ENCODE data around the gene TRANK1. TPM values are rescaled to one million over a fixed set of nuclear protein-coding genes. Genes with fewer than 3 reads are reported as not detected.

Gene TRANK1
- total RNA-seq: 1 to 10 TPM; 2.1 to 4.6 (median 2.4) TPM

DNA sequence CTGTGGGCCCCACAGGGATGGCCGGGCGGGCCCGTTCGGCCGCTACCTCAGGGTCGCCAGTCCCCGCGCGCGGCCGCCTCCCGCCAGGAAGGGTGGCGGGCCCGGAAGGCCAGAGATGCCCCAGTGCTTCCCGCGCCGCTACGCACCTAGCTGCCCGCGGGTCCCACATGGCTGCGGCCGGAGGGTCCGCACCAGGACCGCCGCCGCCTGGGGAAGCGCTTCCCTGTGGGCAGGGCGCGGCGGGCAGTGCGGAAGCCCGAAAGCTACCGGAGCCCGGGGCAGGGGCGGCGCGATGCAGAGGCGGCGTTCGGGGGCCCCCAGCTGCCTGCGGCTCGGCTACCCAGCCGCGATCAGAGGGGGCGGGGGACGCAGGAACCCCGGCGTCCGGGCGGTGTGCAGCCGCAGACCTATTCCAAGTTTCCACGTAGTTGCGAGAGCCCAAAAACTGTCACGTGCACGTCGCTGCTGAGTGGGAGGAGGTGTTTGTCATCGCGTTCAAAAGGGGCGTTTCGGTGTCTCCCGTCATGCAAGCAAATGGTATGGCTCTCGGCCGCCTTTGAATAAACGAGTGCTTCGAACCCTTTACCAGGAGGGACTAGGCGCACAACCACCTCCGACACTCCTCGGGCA, at the start of gene TRANK1:
TSS of gene TRANK1 (minus strand) at position 414 of the 630 bp plus-strand sequence. CDS start at position 169, 245 bp downstream.
- intact Hi-C loops (cut with DNase I; ENCODE audit: low total_unique reads): loop anchor here (5.0 kb wide), 1 partner anchor 37 kb away; no protein-coding TSS in a partner anchor
- Histone ChIP-seq H3K4me3 (peak within 1 kb of the TSS; percentile 63 to 82 (median 68)), H3K27ac (peak within 1 kb of the TSS in 3 of 4 donors; percentile 16 to 53 (median 39)), H3K36me3 (no peaks in the 10 kb centered on the region), H3K27me3 (peaks cover 5 to 27% (median 9%) of the 10 kb centered on the region in 3 donors), H3K4me1 (peaks cover 0 to 12% of the 10 kb centered on the region in 2 donors), H3K9me3 (peaks cover 0 to 4% (median 0%) of the 10 kb centered on the region in 3 donors)
- peak; percentile 46 to 55 for ATAC-seq
- peak; percentile 24 to 43 for DNase-seq
- in situ Hi-C loops (cut with MboI; ENCODE audit: low sequenced_read_pairs in 4 of 4): no loop called here
- TF ChIP-seq POLR2A (IDR thresholded peaks at IDR 0.05) (peak in 1 of 2 donors; percentile 20), CTCF (IDR thresholded peaks at IDR 0.05 in 4 of 5, conservative IDR thresholded peaks at IDR 0.05 in 1 of 5) (no peak)

DNA sequence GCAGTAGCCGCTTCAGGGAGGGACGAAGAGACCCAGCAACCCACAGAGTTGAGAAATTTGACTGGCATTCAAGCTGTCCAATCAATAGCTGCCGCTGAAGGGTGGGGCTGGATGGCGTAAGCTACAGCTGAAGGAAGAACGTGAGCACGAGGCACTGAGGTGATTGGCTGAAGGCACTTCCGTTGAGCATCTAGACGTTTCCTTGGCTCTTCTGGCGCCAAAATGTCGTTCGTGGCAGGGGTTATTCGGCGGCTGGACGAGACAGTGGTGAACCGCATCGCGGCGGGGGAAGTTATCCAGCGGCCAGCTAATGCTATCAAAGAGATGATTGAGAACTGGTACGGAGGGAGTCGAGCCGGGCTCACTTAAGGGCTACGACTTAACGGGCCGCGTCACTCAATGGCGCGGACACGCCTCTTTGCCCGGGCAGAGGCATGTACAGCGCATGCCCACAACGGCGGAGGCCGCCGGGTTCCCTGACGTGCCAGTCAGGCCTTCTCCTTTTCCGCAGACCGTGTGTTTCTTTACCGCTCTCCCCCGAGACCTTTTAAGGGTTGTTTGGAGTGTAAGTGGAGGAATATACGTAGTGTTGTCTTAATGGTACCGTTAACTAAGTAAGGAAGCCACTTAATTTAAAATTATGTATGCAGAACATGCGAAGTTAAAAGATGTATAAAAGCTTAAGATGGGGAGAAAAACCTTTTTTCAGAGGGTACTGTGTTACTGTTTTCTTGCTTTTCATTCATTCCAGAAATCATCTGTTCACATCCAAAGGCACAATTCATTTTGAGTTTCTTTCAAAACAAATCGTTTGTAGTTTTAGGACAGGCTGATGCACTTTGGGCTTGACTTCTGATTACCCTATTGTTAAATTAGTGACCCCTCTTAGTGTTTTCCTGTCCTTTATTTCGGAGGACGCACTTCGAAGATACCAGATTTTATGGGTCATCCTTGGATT, 48.8 kb upstream of the TRANK1 start, which contains the start of gene MLH1:
TSS of gene MLH1 (plus strand) at position 193 of the 958 bp plus-strand sequence. CDS start at position 223, 30 bp downstream.
- in situ Hi-C loops (cut with MboI; ENCODE audit: low sequenced_read_pairs in 4 of 4): no loop called here
- peaks cover 0 to 38% of the 10 kb centered on the region in 2 donors for H3K36me3 ChIP-seq
- H3K4me1 ChIP-seq: peaks cover 62 to 67% of the 10 kb centered on the region in 2 donors
- H3K27ac ChIP-seq: peak within 1 kb of the TSS; percentile 92 to 97 (median 96)
- ATAC-seq (peak; percentile 90 to 94), DNase-seq (peak; percentile 88 to 100)
- no peaks in the 10 kb centered on the region for H3K9me3 ChIP-seq
- no peaks in the 10 kb centered on the region for H3K27me3 ChIP-seq
- no peak for TF ChIP-seq CTCF (IDR thresholded peaks at IDR 0.05 in 4 of 5, conservative IDR thresholded peaks at IDR 0.05 in 1 of 5)
- TF ChIP-seq POLR2A (IDR thresholded peaks at IDR 0.05): peak; percentile 62 to 77
- H3K4me3 ChIP-seq: peak within 1 kb of the TSS; percentile 70 to 86 (median 80)
- intact Hi-C loops (cut with DNase I; ENCODE audit: low total_unique reads): loop anchor here (2.0 to 10.0 kb wide), 4 partner anchors 61 to 1171 kb away; partner anchors contain the start of genes ACAA1, MYD88 and OXSR1

DNA sequence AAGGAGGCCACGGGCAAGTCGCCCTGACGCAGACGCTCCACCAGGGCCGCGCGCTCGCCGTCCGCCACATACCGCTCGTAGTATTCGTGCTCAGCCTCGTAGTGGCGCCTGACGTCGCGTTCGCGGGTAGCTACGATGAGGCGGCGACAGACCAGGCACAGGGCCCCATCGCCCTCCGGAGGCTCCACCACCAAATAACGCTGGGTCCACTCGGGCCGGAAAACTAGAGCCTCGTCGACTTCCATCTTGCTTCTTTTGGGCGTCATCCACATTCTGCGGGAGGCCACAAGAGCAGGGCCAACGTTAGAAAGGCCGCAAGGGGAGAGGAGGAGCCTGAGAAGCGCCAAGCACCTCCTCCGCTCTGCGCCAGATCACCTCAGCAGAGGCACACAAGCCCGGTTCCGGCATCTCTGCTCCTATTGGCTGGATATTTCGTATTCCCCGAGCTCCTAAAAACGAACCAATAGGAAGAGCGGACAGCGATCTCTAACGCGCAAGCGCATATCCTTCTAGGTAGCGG, 48.0 kb upstream of the TRANK1 start, which contains the start of gene EPM2AIP1:
TSS of gene EPM2AIP1 (minus strand) at position 326 of the 520 bp plus-strand sequence. CDS start at position 272, 54 bp downstream.
- peak within 1 kb of the TSS; percentile 92 to 97 (median 96) for H3K27ac ChIP-seq
- H3K9me3 ChIP-seq: no peaks in the 10 kb centered on the region
- in situ Hi-C loops (cut with MboI; ENCODE audit: low sequenced_read_pairs in 4 of 4): no loop called here
- TF ChIP-seq POLR2A (IDR thresholded peaks at IDR 0.05) (peak; percentile 88 to 95), CTCF (IDR thresholded peaks at IDR 0.05 in 4 of 5, conservative IDR thresholded peaks at IDR 0.05 in 1 of 5) (peak; percentile 35 to 50 (median 46))
- H3K4me1 ChIP-seq: peaks cover 70 to 74% of the 10 kb centered on the region in 2 donors
- H3K4me3 ChIP-seq: peak within 1 kb of the TSS; percentile 70 to 86 (median 80)
- H3K36me3 ChIP-seq: peaks cover 0 to 34% of the 10 kb centered on the region in 2 donors
- intact Hi-C loops (cut with DNase I; ENCODE audit: low total_unique reads): loop anchor here (2.0 to 10.0 kb wide), 4 partner anchors 62 to 1172 kb away; partner anchors contain the start of genes ACAA1, MYD88 and OXSR1
- ATAC-seq: peak; percentile 39 to 47
- H3K27me3 ChIP-seq: no peaks in the 10 kb centered on the region
- DNase-seq: peak in 1 of 2 donors; percentile 99
